GM06990 (cell line): ENCODE measurements around the gene FAM20A.

Source experiments
- DNase-seq: peaks from one replicate; pipeline ENCODE4 v3.0.0-alpha.2; 2011; ENCODE audit not compliant: insufficient read length; ENCODE audit errors: extremely low read depth
- H3K27me3 ChIP-seq: replicated peaks from 2 replicates; pipeline ENCODE4 v1.6.0; 2011; ENCODE audit warnings: low read length; ENCODE audit not compliant: control insufficient read depth, insufficient read depth
- H3K36me3 ChIP-seq: 2 replicates; pipeline ENCODE4 v1.5.1; 2011; ENCODE audit warnings: low read length; ENCODE audit not compliant: control insufficient read depth, insufficient read depth
- H3K4me3 ChIP-seq: replicated peaks from 2 replicates; pipeline ENCODE4 v1.5.1; 2011; ENCODE audit warnings: low read depth, mild to moderate bottlenecking, control low read depth, low read length
- TF ChIP-seq, protein P1 (sequence below): IDR thresholded peaks from 2 replicates; pipeline ENCODE4 v1.5.1; 2011; ENCODE audit warnings: low read length, control low read depth, mild to moderate bottlenecking, inconsistent platforms; ENCODE audit not compliant: insufficient read depth, poor library complexity, severe bottlenecking

The FAM20A gene

GRCh38 chr17:68567581-68567980, 33.6 kb downstream of the FAM20A start:
- no peaks in the 10 kb centered on the region; the same call in 1 of the 2 replicates for H3K27me3 ChIP-seq
- TF ChIP-seq, protein P1, sequence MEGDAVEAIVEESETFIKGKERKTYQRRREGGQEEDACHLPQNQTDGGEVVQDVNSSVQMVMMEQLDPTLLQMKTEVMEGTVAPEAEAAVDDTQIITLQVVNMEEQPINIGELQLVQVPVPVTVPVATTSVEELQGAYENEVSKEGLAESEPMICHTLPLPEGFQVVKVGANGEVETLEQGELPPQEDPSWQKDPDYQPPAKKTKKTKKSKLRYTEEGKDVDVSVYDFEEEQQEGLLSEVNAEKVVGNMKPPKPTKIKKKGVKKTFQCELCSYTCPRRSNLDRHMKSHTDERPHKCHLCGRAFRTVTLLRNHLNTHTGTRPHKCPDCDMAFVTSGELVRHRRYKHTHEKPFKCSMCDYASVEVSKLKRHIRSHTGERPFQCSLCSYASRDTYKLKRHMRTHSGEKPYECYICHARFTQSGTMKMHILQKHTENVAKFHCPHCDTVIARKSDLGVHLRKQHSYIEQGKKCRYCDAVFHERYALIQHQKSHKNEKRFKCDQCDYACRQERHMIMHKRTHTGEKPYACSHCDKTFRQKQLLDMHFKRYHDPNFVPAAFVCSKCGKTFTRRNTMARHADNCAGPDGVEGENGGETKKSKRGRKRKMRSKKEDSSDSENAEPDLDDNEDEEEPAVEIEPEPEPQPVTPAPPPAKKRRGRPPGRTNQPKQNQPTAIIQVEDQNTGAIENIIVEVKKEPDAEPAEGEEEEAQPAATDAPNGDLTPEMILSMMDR: no peak
- DNase-seq: no peak
- no peaks in the 10 kb centered on the region for H3K36me3 ChIP-seq
- H3K4me3 ChIP-seq: no peak overlapping the region

- Histone ChIP-seq H3K4me3 (no peak overlapping the region), H3K36me3 (no peaks in the 10 kb centered on the region), H3K27me3 (no peaks in the 10 kb centered on the region; the same call in 1 of the 2 replicates)
- TF ChIP-seq, protein P1: no peak
- DNase-seq: no peak
Measured at GRCh38 chr17:68567035-68567434, 34.1 kb downstream of the FAM20A start.

- no peak for DNase-seq
- TF ChIP-seq, protein P1: no peak
- no peaks in the 10 kb centered on the region; the same call in 1 of the 2 replicates for H3K27me3 ChIP-seq
- H3K36me3 ChIP-seq: no peaks in the 10 kb centered on the region
- no peak overlapping the region for H3K4me3 ChIP-seq
Measured at GRCh38 chr17:68566442-68566738, 34.8 kb downstream of the FAM20A start.

- DNase-seq: no peak
- no peaks in the 10 kb centered on the region; the same call in 1 of the 2 replicates for H3K27me3 ChIP-seq
- TF ChIP-seq, protein P1: no peak
- no peak overlapping the region for H3K4me3 ChIP-seq
- H3K36me3 ChIP-seq: no peaks in the 10 kb centered on the region
Measured at GRCh38 chr17:68565661-68566441, 35.3 kb downstream of the FAM20A start.

- Histone ChIP-seq H3K36me3 (no peaks in the 10 kb centered on the region), H3K4me3 (no peak overlapping the region), H3K27me3 (no peaks in the 10 kb centered on the region; the same call in 1 of the 2 replicates)
- no peak for DNase-seq
- TF ChIP-seq, protein P1: no peak
Measured at GRCh38 chr17:68564415-68565111, 36.6 kb downstream of the FAM20A start.
